ENCODE measurements around the gene TNFRSF9.
"Not testable (repeated sequence)": the region's sequence is repeated elsewhere in the genome, so short reads cannot be mapped to it uniquely, and the experiment has no call there.

Gene TNFRSF9

DNA sequence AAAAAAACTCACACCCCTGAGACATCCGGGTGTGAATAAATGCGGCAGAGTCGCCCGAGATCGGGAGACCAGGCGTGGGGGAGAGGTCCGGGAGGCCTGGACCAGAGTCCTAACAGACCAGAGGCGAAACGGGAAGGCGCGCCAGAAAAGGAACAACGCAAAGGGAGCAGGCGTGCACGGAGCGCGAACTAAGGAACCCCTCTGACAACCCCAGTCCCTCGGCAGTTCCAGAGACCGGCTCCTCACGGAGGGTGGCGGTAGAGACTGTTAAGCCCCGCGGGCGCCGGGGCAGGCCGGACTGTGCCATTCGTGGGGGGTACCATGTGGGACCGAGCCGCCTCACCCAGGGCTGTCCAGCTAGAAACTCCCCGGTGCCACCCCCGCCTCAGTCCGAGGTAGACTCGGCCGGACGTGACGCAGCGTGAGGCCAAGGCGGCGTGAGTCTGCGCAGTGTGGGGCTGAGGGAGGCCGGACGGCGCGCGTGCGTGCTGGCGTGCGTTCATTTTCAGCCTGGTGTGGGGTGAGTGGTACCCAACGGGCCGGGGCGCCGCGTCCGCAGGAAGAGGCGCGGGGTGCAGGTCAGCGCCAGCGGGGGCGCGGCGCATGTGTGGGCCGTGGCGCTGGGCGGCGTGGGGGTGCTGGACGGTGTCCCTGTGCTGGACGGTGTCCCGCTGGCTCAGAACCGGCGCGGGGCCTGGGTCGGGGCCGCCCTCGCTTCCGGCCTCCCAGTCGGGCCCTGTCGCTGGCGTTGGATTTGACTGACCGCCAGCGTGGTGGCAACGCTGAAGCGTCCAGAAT is 20.8 kb upstream of the TNFRSF9 start, which contains the start of gene PARK7:
Gene PARK7, plus strand, starts transcription at position 496 of the 798 bp plus-strand sequence. CDS start 1,075 bp downstream, outside the sequence.
- DNase-seq (ENCODE audit: low read depth in 2 of 2, low spot score in 1 of 2) = peak; percentile 99

DNA sequence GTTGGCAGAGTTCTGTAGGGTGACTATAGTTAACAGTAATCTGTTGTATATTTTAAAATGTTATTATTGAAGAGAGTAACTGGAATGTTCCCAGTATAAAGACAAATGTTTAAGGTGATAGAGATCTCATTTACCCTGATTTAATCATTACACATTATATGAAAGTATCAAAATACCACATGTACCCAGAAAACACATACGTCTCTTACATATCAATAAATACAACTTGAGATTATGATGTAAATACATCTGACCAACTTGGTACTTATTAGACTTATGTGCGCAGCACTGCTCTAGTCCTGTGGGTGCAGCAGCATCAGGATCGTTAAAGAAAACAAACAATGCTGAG is 20.2 kb upstream of the TNFRSF9 start:
- no peak for DNase-seq (ENCODE audit: low read depth in 2 of 2, low spot score in 1 of 2)

DNA sequence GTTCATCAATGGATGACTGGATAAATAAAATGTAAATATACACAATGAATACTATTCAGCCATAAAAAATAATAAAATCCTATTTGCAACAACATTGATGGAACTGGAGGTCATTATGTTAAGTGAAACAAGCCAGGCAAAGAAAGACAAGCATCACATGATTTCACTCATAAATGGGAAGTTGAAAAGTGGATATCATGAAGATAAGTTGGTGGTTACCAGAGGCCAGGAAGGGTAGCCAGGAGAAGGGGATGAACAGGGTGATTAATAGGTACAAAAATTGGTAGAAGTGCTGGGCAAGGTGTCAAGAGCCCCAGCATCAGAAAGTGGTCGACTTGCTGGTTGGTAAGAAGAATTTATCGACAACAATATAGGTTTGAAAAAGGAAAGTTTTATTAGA is 19.5 kb upstream of the TNFRSF9 start:
- no peak for DNase-seq (ENCODE audit: low read depth in 2 of 2, low spot score in 1 of 2)

DNA sequence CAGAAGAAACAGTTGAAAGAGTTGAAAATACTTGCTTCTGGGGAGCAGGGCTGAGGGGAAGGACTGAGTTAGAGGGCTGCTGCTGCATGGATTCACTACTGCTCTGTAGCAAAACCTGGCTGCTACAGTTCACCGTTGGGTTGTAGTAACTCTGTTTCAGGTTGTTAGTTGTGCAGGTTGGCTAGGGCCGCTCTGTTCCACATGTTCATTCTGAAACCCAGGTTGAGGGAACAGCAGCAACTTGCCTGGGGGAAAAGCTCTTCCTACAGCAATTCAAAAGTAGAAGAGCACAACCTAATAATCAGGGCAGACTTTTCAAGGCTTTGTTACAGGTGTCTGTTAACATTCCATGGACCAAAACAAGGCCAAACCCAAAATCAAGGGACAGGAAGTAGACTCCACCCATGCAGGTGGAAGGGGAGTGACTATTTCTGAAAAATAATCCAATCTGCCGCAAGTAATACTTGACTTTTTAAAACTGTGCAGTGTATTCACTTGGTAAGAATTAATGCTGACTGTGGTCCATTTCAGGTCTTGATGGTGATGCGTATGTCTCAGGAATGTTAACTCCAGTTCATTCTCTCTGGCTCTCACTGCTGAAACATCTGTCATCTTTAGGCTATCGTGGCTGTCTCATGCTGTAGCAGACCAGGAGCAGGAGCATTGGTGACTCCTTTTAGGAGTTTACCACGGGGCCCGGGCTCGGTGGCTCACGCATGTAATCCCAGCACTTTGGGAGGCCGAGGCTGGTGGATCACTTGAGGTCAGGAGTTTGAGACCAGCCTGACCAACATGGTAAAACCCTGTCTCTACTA is 15.8 kb upstream of the TNFRSF9 start:
- no peak for DNase-seq (ENCODE audit: low read depth in 2 of 2, low spot score in 1 of 2)

DNA sequence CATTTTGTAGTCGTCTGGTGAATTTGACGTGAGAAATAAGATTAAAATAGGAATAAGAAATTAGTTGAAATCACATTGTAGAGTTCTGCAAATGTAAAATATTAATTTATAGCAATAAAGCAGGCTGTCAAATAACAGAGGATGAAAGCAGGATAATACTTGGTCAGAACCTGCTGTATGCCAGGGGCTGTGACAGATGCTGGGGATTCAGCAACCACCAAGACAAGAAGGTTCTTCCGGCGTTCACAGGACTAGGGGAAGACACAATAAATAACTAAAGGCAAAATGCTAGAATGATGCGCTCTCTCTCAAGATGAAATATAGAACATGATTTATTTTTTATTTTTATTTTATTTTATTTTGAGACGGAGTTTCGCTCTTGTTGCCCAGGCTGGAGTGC is 14.0 kb upstream of the TNFRSF9 start:
- no peak for DNase-seq (ENCODE audit: low read depth in 2 of 2, low spot score in 1 of 2)

DNA sequence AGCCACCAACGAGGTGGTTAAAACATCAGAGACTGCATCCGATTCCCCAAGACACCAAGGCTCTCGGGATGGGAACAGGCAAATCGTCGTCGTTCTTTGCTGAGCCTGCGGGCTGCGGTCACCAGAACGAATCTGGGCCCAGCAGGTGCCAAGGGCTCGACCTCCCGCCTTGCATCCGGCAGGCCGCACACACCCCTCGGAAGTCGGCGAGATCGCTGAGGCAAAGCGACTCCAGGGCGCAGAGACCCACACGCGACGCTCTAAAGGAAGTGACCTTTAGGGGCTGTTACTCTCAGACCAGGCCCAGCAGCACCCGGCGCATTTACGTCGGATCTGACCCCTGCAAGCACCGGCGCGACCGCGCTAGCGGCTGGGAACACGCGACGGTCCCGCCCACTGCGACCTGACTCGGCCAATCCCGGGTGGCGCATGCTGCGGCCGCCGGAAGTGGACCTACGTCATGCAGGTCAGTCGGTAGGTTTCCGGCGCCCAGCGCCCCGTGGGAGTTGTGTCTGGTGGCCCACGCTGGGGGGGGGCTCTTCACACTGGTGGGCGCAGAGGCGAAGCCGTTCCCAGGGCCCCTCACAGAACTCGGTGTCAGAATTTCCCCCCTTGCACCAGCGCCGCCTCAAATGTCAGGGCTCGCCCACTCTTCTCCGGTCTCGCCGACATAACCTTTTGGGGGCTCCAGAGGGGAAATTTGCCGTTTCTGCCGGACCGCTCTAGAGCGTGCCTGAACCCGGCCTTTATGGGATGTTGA is 13.4 kb upstream of the TNFRSF9 start:
- peak; percentile 70 to 96 for DNase-seq (ENCODE audit: low read depth in 2 of 2, low spot score in 1 of 2)

DNA sequence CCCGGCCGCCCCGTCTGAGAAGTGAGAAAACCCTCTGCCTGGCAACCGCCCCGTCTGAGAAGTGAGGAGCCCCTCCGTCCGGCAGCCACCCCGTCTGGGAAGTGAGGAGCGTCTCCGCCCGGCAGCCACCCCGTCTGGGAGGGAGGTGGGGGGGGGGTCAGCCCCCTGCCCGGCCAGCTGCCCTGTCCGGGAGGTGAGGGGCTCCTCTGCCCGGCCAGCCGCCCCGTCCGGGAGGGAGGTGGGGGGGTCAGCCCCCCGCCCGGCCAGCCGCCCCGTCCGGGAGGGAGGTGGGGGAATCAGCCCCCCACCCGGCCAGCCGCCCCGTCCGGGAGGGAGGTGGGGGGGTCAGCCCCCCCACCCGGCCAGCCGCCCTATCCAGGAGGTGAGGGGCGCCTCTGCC is 12.2 kb upstream of the TNFRSF9 start:
- not testable (repeated sequence) for DNase-seq (ENCODE audit: low read depth in 2 of 2, low spot score in 1 of 2)

DNA sequence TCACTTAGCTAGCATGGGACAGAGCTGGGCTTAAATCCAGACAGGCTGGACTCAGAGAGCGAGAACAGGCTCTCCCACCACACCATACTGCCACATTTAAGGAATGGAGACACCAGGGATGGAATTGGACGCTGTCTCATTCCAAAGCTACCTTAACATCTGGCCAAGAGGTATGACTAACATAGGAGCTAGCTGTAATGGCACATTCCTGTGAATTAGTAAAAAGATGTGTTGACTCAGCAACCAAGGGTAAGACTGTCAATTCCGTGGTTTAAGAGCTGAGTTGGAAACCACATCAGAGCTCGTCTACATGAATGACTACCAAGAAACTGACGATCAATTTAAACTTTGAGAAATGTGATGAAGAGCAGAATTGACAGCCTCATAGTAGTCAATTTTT is 8.3 kb upstream of the TNFRSF9 start:
- DNase-seq (ENCODE audit: low read depth in 2 of 2, low spot score in 1 of 2) = no peak

DNA sequence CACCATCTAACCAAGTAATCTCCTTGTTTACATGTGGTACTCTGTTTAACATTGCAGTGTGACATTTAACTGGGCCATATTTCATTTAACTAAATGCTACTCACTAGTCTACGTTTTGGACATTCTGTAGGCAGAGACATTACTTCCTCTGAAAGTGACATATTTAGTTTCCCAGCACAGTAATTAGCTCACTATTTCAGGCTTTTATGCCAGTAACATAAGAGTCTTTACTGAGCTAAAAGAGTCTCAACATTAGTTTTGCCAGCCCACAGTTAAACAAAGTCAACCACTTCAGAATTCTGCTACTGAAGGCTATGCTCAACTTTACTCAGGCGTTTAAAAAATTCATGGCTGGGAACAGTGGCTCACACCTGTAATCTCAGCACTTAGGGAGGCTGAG is 2.6 kb upstream of the TNFRSF9 start:
- DNase-seq (ENCODE audit: low read depth in 2 of 2, low spot score in 1 of 2) = no peak

DNA sequence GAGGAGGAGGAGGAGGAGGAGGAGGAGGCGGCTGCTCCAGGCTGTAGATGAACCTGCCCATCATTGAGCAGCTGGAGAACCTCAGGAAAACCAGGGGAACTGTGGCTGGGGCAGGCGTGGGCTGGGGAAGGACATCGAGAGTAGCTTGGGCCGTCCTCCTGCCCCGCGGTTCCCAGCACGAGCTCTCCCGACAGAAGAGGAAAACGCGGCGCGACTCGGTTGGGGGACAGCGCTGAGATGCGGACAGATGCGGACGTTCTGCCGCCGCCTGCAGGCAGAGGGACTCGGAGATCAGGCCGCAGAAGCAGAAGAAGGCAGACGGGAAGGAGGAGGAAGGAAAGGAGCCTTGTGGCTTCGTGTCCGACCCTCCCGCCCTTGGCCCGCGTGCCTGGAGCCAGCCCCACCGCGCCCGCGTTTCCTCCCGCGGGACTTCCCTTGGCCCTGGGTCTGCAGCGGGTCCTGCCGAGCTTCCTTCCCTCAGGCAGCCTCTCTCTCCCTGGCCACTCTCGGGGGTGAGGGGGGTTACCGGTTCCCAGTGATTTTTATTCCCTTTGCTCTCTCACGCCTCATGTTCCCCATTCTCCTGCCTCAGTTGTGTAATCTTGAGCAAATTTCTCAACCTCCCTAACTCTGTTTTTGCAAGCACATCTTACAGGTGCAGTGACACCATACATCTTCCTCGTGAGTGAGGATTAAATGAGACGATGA is 1.7 kb upstream of the TNFRSF9 start:
- DNase-seq (ENCODE audit: low read depth in 2 of 2, low spot score in 1 of 2) = no peak

DNA sequence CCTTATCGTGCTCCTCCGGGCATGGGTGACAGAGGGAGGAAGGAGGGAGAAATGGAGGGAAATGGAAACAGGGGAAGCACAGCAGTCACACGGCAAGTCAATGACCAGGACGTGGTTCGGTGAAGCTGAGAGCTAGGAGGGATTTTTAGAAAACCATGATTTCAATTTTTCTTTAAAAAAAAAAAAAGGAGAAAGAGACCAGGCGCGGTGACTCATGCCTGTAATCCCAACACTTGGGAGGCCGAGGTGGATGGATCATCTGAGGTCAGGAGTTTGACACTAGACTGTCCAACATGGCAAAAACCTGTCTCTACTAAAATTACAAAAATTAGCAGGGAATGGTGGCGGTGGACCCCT is 776 bp upstream of the TNFRSF9 start:
- no peak for DNase-seq (ENCODE audit: low read depth in 2 of 2, low spot score in 1 of 2)

DNA sequence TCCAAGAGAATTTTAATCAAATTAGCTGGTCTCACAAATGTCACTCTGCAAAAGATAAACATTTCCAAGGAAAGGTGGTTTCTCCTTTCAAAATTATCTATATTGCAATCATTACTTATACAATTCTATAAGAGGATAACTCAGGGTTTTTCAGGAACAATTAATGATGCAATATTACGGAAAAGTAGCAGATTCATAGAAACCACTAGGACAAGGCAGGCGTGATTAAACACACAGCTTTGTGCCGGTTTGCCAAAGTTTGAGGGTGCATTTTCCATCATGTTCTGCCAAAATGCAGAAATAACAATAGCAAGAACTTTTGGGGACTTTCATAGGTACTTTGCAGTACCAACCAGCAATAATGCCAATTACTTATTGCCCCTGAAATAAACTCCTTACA is 605 bp downstream of the TNFRSF9 start:
- DNase-seq (ENCODE audit: low read depth in 2 of 2, low spot score in 1 of 2) = no peak

DNA sequence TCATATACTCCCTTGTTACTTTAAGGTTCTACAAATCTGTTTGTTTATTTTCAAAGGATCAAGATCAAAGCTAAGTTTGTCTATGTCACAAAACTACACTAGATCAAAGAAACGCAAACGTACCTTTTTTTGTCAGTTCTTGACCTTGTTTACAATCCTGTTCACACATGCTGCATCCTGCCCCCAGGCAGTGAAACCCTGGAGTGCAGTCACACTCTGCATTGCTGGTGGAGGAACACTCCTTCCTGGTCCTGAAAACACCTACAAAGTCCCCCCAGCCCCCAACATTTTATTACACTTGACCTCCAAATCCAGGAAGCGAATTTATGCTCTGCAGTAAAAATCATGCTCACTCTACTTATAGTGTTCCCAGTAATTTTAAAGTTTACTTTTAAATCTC is 2.6 kb downstream of the TNFRSF9 start:
- no peak for DNase-seq (ENCODE audit: low read depth in 2 of 2, low spot score in 1 of 2)

DNA sequence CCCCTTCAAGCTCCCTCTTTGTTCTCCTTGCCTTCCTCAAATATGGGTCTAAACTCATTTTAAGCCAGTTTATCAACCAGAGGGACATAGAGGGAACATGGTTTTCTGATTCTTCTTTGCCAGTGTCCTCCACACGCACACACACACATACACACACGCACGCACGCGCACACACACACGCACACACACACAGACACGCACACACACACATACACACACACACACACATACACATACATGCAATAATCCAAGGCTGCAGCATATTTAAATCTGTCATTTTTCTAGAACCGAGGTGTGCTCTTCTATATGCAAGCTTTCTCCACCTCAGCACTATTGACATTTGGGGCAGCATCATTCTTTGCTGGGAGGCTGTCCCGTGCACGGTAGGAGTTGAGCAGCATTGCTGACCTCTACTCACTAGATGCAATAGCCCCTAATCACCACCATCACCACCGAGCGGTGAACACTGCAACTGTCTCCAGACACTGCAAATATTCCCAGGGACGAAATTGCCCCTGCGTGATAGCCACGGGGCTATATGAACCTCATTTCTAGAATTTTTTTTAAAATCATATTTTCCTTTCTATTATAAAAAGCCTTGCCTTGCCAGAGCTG is 8.0 kb downstream of the TNFRSF9 start:
- DNase-seq (ENCODE audit: low read depth in 2 of 2, low spot score in 1 of 2) = no peak

DNA sequence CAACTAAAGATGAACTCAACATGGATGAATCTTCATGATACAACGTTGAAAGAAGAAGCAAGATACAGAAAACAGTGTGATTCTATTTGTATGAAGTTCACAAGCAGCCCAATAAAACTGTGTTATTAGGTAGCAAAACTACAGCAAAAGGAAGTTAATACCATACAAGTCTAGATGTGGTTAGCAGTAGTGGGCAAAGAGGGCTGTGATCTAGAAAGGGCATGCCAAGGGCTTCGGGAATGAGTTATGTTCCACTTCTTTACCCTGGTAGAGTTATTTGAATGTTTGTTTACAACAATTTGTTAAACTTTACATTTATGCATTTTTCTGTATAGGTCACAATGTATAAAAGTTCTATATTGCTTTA is 9.2 kb downstream of the TNFRSF9 start:
- no peak for DNase-seq (ENCODE audit: low read depth in 2 of 2, low spot score in 1 of 2)

DNA sequence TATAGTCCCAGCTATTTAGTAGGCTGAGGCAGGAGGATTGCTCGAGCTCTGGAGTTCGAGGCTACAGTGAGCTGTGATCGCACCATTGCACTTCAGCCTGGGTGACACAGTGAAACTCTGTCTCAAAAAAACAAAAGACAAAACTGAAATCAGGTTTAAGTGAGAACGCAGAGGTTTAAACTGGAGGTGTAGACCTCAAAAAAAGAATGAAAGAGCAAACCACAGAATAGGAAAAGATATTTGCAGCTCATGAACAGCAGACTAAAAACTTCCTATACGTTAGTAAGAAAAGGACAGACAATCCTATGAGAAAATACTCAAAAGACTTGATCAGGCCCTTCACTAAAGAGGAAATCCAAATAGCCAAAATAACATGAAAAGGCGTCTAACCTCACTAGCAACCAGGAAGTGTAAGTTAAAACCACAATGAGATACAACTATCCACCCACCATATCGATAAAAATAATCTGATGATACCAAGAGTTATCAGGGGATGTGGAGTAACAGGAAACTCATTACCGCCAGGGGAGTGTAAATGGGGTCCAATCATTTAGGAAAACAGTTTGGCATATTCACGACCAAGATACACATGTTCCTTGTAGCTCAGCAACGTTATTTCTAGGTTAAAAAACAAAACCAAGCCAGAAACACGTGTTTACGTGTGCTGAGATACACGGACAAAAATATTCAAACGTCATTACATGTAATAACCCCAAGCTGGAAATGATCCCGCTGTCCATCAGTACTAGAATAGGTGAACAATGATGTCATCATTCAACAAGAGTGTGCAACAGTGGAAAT is 9.8 kb downstream of the TNFRSF9 start:
- DNase-seq (ENCODE audit: low read depth in 2 of 2, low spot score in 1 of 2) = no peak

DNA sequence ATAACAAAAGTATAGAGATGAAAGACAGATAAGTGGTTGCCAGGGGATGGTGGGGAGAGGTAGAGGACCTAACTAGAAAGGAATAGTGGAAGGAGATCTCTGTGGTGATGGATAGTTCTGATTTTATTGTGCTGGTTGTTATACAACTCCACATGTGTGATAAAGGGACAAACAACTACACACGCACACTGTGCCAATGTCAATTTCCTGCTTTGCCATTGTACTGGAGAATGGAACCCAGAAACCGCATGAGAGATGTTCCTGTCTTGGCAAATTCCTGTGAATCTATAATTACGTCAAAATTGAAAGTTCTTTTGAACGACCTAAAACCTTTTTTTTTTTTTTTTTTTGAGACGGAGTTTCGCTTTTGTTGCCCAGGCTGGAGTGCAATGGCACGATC is 11.0 kb downstream of the TNFRSF9 start:
- no peak for DNase-seq (ENCODE audit: low read depth in 2 of 2, low spot score in 1 of 2)

DNA sequence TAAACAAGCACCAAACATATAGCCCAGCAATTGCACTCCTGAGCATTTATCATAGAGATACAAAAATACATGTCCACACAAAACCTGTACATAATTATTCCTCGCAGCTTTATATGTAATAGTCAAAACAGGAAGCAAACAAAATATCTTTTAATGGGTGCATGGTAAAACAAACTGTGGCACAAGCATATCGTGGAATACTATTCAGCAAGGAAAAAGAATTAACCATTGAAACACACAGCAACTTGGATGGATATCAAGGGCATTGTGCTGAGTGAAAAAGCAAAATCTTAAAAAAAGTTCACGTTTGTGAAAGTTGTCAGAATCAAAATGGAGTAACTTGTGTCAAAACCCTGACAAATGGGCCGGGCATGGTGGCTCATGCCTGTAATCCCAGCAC is 12.4 kb downstream of the TNFRSF9 start:
- no peak for DNase-seq (ENCODE audit: low read depth in 2 of 2, low spot score in 1 of 2)

DNA sequence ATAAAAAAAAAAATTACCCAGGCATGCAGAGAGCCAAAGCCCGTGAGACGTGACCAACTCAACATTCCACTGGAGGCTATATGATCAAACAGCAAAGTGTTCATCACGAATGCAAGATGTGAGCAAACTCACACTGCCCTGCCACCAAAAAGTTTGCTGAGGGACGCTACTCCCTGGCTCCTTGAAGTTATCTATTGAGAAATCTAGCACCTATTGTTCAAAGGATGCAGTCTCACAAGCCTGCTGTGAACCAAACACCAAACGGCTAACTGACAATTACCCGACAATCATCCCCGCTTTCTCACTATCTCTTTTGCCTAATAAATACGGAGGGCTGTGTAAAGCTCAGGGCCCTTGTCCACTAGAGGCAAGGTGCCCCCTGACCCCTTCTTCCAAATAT is 13.6 kb downstream of the TNFRSF9 start:
- not testable (repeated sequence) for DNase-seq (ENCODE audit: low read depth in 2 of 2, low spot score in 1 of 2)

DNA sequence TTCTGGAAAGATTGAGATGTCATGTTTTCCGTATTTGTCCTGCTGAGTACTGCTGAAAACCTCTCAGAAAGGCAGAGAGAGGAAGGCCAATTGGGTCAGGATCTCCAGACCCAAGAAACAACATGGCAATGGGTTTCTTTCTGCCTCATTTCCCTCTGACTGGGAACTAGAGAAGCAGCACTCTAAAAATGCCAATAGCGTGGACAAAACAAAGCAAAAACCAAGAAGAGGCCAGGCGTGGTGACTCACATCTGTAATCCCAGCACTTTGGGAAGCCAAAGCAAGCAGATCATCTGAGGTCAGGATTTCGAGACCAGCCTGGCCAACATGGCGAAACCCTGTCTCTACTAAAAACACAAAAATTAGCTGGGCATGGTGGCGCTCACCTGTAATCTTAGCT is 18.3 kb downstream of the TNFRSF9 start:
- DNase-seq (ENCODE audit: low read depth in 2 of 2, low spot score in 1 of 2) = no peak
